A549 (cell line): ENCODE data around the gene SLCO4A1.

Experiments used
- CBX2 ChIP-seq: fragments of 200-600 bp; sonication (generic); IDR thresholded peaks from 2 replicates; pipeline ENCODE4 v1.6.1; 2016; ENCODE audit warnings: low read depth, mild to moderate bottlenecking, borderline replicate concordance
- EHMT2 ChIP-seq: fragments of 200-600 bp; sonication (generic); IDR thresholded peaks from 2 replicates; pipeline ENCODE4 v1.6.1; 2016; ENCODE audit warnings: antibody characterized with exemption, low read depth, mild to moderate bottlenecking, moderate library complexity
- USF2 ChIP-seq: fragments of 450-650 bp; IDR thresholded peaks from 2 replicates; pipeline ENCODE4 v1.6.1; 2014; ENCODE audit warnings: antibody characterized with exemption
- TF ChIP-seq, protein P1 (sequence below): fragments of >200 bp; sonication (Bioruptor Twin); formaldehyde crosslinking; IDR thresholded peaks from 3 replicates; pipeline ENCODE4 v1.5.1; 2016

GRCh38 chr20:62611012-62611411 is 31.3 kb upstream of the SLCO4A1 start:
- TF ChIP-seq CBX2 (no peak), EHMT2 (no peak), USF2 (no peak)
- TF ChIP-seq, protein P1, sequence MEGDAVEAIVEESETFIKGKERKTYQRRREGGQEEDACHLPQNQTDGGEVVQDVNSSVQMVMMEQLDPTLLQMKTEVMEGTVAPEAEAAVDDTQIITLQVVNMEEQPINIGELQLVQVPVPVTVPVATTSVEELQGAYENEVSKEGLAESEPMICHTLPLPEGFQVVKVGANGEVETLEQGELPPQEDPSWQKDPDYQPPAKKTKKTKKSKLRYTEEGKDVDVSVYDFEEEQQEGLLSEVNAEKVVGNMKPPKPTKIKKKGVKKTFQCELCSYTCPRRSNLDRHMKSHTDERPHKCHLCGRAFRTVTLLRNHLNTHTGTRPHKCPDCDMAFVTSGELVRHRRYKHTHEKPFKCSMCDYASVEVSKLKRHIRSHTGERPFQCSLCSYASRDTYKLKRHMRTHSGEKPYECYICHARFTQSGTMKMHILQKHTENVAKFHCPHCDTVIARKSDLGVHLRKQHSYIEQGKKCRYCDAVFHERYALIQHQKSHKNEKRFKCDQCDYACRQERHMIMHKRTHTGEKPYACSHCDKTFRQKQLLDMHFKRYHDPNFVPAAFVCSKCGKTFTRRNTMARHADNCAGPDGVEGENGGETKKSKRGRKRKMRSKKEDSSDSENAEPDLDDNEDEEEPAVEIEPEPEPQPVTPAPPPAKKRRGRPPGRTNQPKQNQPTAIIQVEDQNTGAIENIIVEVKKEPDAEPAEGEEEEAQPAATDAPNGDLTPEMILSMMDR = no peak
